GM10248 (cell line): ENCODE measurements around the gene CPLX1.

Experiments used
- CTCF ChIA-PET: fragments of 300-600 bp; sonication (Branson Sonifier 250); formaldehyde crosslinking; extraction: SDS; loops from one replicate; lab custom pipeline; 2021; ENCODE audit warnings: antibody characterized with exemption; lab: Yijun Ruan, JAX
- POLR2A ChIA-PET: fragments of 350-650 bp; sonication (Branson Sonifier 250); formaldehyde crosslinking; extraction: SDS; loops from one replicate; lab custom pipeline; 2020; ENCODE audit warnings: antibody characterized with exemption; lab: Yijun Ruan, JAX
- DNase-seq: peaks from one replicate; pipeline ENCODE4 v3.0.0; 2012; ENCODE audit errors: extremely low spot score
- CTCF ChIP-seq: IDR thresholded peaks from 2 replicates; pipeline ENCODE4 v1.5.1; 2012; ENCODE audit warnings: mild to moderate bottlenecking, low read depth; ENCODE audit errors: extremely low read depth, missing control alignments, control extremely low read depth

CPLX1 gene

GRCh38 chr4:830601-831482 lies 4.9 kb upstream of the CPLX1 start:
- no peak for TF ChIP-seq CTCF
- POLR2A ChIA-PET: no interaction called here
- no peak for DNase-seq
- CTCF ChIA-PET: no interaction called here

GRCh38 chr4:829761-830600 lies 4.1 kb upstream of the CPLX1 start:
- ChIA-PET POLR2A (no interaction called here), CTCF (no interaction called here)
- no peak for TF ChIP-seq CTCF
- DNase-seq: no peak

- POLR2A ChIA-PET: no interaction called here
- CTCF ChIA-PET: no interaction called here
- no peak for TF ChIP-seq CTCF
- DNase-seq: no peak
These were observed 3.4 kb upstream of the CPLX1 start for GRCh38 chr4:829291-829690.

- POLR2A ChIA-PET: no interaction called here
- no peak for TF ChIP-seq CTCF
- no peak for DNase-seq
- CTCF ChIA-PET: interaction anchor here (0.9 kb wide), 1 partner anchor 17 kb away, joined by 3 read pairs; no protein-coding TSS in a partner anchor
These were observed 2.8 kb upstream of the CPLX1 start for GRCh38 chr4:828641-829271.

GRCh38 chr4:827209-828081 lies 1.5 kb upstream of the CPLX1 start:
- ChIA-PET POLR2A (interaction anchor here (0.6 kb wide), 1 partner anchor 44 kb away, joined by 3 read pairs; no protein-coding TSS in a partner anchor), CTCF (interaction anchor here (0.9 kb wide), 1 partner anchor 18 kb away, joined by 3 read pairs; no protein-coding TSS in a partner anchor)
- no peak for TF ChIP-seq CTCF
- no peak for DNase-seq
